Glutamatergic neuron (in vitro differentiated cells): ENCODE data around the gene TPRG1L. TPM values are rescaled to one million over a fixed set of nuclear protein-coding genes. Genes with fewer than 3 reads are reported as not detected.
A peak's percentile ranks its signal among the peaks of the same experiment; 100 is the strongest.

ENCODE experiments used
- DNase-seq: peaks from one replicate; pipeline ENCODE4 v3.0.0; 2022
- H3K27ac Mint-ChIP-seq: one replicate; pipeline ENCODE4 v1.8.0; 2020; ENCODE audit warnings: mild to moderate bottlenecking, mixed read lengths, inconsistent platforms; ENCODE audit not compliant: unreplicated experiment
- H3K27me3 Mint-ChIP-seq: one replicate; pipeline ENCODE4 v1.8.0; 2020; ENCODE audit warnings: mild to moderate bottlenecking, moderate library complexity, mixed read lengths, inconsistent platforms; ENCODE audit not compliant: unreplicated experiment
- H3K36me3 Mint-ChIP-seq: one replicate; pipeline ENCODE4 v1.8.0; 2020; ENCODE audit warnings: mild to moderate bottlenecking, mixed read lengths, inconsistent platforms; ENCODE audit not compliant: unreplicated experiment
- H3K4me1 Mint-ChIP-seq: one replicate; pipeline ENCODE4 v1.8.0; 2020; ENCODE audit warnings: mild to moderate bottlenecking, low read depth, mixed read lengths, inconsistent platforms; ENCODE audit not compliant: unreplicated experiment
- H3K4me3 Mint-ChIP-seq: one replicate; pipeline ENCODE4 v1.8.0; 2020; ENCODE audit warnings: mild to moderate bottlenecking, mixed read lengths, inconsistent platforms; ENCODE audit not compliant: unreplicated experiment
- H3K9me3 Mint-ChIP-seq: one replicate; pipeline ENCODE4 v1.8.0; 2020; ENCODE audit warnings: mild to moderate bottlenecking, moderate library complexity, mixed read lengths, inconsistent platforms; ENCODE audit not compliant: unreplicated experiment
- CTCF ChIP-seq: fragments of 200-600 bp; sonication (generic); IDR thresholded peaks from one replicate; pipeline ENCODE4 v1.5.0; 2021; ENCODE audit not compliant: partially characterized antibody, unreplicated experiment
- total RNA-seq: library from RNA; stranded (reverse); fragmentation: NEBNext Ultra II Directional; extraction: Animal tissue kit (Norgen Biotek cat#: 25700); gene quantifications from one replicate; pipeline ENCODE4 v1.2.1, GENCODE V29; 2021; ENCODE audit not compliant: unreplicated experiment

TPRG1L gene
- total RNA-seq, 1 donor from 2014 or later = 43.1 TPM

- Mint-ChIP-seq H3K4me3 (no peak overlapping the region), H3K27me3 (peaks cover 13% of the 10 kb centered on the region), H3K4me1 (peaks cover 8% of the 10 kb centered on the region), H3K36me3 (peaks cover 5% of the 10 kb centered on the region), H3K27ac (no peak overlapping the region), H3K9me3 (peaks cover 17% of the 10 kb centered on the region)
- DNase-seq = peak; percentile 17
- TF ChIP-seq CTCF = no peak
These were observed 53.7 kb downstream of the TPRG1L start for GRCh38 chr1:3678361-3679097.

- Mint-ChIP-seq H3K4me1 (peaks cover 6% of the 10 kb centered on the region), H3K27me3 (peaks cover 11% of the 10 kb centered on the region), H3K27ac (peak overlapping the region; percentile 55), H3K9me3 (peaks cover 16% of the 10 kb centered on the region), H3K4me3 (no peak overlapping the region), H3K36me3 (peaks cover 5% of the 10 kb centered on the region)
- no peak for TF ChIP-seq CTCF
- DNase-seq = no peak
These were observed 54.3 kb downstream of the TPRG1L start for GRCh38 chr1:3679098-3679555.

Other genes starting within 250 kb of the TPRG1L start
- 0.34 TPM for gene ARHGEF16, start 170.3 kb upstream of the TPRG1L start, total RNA-seq
- gene MEGF6, start 13.5 kb upstream of the TPRG1L start, total RNA-seq = 64.7 TPM
- gene WRAP73, start 25.1 kb downstream of the TPRG1L start, total RNA-seq = 47.7 TPM
- gene TP73, start 27.5 kb downstream of the TPRG1L start, total RNA-seq = 13.0 TPM
- not detected for gene CCDC27, start 127.4 kb downstream of the TPRG1L start, total RNA-seq
- gene SMIM1, start 147.7 kb downstream of the TPRG1L start, total RNA-seq = 7.5 TPM
- gene LRRC47, start 171.5 kb downstream of the TPRG1L start, total RNA-seq = 79.7 TPM
- 102 TPM for gene CEP104, start 232.2 kb downstream of the TPRG1L start, total RNA-seq
- gene DFFB, start 232.5 kb downstream of the TPRG1L start, total RNA-seq = 16.4 TPM